Stimulated activated CD8-positive, alpha-beta memory T cell treated with anti-CD3 and anti-CD28 coated beads, Interleukin-2, amount 100 ng/mL, for 48 hours (primary cell): Measurements from ENCODE around the gene JAKMIP2.
"Not testable (repeated sequence)": the region's sequence is repeated elsewhere in the genome, so short reads cannot be mapped to it uniquely, and the experiment has no call there.

Experiments used
- DNase-seq, 2 donors: peaks; one replicate each; pipeline ENCODE4 v3.0.0-alpha.2; 2020; ENCODE audit warnings: low read depth in 2 of 2

JAKMIP2 gene

DNA sequence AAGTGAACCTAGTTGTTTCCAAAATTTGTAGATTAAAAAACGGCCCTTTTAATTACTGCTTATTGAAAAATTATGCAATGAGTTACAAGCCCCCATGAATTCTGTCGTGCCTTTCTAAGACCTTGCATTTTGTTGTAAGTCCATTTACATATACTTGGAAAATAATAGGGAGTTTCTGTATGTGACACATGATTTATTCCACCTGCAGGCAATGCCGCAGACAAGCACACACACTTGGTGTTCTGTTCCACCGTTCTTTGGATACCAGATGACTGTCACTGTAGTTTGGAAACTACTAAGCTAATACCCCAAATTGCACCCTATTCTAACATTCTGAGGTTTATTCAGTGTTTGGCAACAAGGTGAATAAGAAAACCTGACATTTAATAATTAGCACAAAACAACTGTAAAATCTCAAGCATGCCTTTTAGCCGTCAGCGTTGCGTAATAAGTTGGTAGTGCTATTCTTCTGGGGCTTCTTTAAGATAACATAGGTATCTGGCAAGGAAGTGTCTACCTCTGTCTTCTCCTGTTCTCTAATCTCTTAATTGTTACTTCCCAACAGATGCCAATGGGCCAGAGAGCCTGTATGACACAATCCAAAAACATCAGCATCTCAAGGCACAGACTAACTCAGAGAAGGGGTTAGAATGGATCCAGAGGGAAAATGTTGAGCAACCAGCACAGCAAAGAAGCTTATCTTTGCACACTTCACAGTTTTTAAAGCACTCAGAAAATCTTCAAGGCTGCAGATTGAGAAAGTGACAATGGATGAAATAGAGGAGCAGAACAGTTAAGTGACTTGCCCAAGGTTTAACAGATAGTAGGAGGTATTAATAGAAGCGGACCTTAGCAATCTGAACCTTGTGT, 224.4 kb downstream of the JAKMIP2 start:
- no peak for DNase-seq

DNA sequence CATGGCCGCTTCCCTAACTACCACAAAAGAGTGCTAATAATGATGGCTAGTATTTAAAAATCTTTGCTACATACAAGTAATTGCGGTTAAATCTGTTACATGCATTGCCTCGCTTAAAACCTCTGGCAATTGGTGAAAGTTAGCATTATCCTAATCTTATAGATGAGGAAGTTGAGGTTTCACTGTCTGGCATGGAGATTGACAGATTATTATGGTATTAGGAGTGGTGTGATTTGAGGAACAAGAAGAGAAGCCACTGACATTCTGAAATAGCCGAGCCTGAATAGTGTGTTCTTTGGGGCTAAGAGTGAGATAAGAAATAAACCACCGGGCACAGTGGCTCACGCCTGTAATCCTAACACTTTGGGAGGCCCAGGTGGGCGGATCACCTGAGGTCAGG, 227.4 kb downstream of the JAKMIP2 start:
- no peak for DNase-seq

DNA sequence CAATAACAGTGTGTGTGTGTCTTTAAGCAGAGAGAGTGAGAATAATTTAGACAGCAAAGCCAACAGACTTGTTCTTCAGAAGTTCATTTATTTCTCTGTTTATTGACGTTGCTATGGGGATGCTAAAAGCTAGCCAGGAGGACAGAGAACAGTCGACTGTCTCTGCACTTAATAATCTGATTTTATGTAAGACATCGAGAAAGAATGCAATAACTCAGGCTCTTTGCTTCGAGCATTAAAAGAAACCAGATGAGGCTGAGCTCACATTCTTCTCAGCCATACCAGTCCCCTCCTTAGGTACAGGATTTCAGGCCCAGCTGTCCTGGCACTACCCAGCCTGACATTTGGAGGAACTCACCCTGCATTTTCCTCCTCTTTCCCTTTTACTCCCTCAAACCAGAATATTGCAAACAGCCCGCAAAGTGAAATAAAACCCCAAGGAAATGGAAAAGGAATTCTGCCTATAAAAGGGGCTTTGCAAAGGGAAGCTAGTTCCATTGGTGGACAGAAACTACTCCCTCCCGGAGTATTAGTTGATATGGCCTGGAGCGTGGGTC, 228.2 kb downstream of the JAKMIP2 start:
- no peak for DNase-seq

GRCh38 chr5:147553817-147554216, 228.7 kb downstream of the JAKMIP2 start:
- not testable (repeated sequence) for DNase-seq

DNA sequence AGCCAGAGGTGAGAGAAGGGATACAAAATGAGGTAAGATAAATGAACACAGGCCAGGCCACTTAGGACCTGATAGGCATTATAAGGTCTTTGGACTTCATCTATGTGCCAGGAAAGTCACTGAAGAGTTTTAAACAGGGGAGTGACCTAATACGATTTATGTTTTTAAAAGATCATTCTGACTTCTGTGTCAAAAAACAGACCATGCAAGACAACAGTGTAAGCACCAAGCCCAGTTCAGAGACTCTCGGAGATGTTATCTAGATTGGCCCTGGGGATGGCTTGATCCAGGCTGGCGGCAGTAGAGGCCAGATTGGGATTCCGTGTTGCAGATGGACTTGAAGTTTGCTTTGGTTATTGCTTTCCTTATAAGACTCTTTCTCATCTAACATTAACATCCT, 229.6 kb downstream of the JAKMIP2 start:
- DNase-seq, result no peak

DNA sequence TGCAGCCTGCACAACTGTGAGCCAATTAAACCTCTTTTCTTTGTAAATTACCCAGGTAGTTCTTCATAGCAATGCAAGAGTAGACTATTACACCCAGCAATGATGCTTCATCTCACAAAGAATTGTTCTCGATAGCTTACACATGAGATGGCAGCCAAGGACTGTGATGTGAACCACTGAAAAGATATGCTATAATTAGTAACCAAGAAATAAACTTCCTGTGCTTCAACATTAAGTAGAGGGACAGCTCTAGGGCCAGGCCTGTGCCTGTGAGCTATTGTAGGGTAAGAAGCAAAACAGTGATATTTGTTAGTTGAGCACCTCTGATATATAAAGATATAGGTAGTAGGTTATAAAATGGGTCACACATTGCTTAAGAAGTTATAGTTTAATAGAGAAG, 230.9 kb downstream of the JAKMIP2 start:
- DNase-seq, result no peak

DNA sequence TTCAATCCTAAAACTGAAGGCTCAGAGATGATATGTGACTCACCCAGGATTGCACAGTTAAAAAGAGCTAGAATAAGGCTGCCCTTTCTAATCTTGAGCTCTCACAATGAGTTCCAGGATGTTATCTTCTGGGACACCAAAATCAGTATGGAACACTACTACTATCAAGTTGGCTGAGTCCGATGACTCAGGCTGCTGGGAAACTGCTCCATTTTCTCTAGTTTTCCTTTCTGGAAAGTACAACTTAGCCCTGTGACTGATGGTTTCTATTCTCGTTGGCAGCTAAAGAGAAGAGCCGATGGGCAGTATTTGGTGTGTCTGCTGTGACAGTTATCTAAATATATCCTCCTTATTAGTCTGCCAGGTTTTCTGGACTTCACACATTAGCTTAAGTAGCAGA, 234.8 kb downstream of the JAKMIP2 start:
- no peak for DNase-seq

- no peak for DNase-seq
Measured at GRCh38 chr5:147544556-147544955, 238.0 kb downstream of the JAKMIP2 start.

DNA sequence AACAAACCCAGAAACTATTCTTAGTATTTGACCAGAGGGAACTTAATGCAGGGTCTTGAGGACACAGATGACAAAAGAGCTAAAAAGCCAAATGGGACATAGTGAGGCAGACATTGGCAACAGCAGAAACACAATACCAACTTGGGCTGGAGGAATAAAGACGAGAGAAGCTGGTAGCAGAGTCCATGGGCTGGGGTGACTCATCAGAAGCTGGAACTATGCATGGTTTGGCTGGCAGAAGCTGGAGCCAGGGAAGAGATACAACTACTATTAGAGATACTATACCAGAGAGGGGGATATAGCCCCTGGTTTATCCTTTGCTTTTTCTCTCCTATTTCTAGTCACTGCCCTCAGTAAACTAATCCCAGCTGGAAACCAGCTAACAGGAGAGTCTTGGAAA, 243.5 kb downstream of the JAKMIP2 start:
- no peak for DNase-seq

DNA sequence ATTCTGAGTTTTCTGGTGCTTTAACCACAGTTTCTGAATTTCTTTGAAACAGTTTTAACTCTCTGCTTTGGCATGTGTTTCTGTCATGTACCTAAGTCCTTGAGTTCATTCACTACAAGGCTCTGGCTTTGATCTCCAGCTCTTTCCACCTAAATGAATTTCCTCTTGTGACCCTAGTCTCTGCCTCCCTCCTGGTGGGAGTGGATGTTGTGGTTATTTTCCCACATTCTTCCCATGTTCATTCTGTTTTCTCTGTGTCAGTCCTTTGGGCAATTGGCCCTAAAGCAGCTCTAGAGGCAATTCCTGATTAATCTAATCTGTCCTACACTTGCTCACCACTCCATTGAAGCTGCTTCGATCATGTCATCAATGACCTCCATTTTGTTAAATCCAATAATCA, 244.3 kb downstream of the JAKMIP2 start:
- DNase-seq, result no peak
